ENCODE data around the gene CLK3.

DNA sequence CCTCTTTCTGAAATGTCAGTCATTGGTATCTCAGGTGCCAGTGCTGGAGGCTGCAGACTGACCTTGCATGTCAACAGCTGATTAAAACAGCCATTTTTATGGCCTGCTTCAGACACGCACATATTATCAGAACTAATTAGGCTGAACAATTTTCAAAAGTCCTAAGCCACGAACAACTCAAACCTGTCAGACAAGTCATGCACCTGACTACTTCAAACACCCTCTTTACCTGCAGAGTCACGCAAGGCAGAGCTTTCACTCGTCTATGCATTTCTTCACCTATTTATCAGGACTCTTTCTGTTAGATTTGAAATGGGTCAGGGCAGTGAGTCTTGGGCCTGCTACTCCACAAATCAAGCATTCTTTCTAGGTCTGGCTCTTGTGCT, 26.7 kb downstream of the CLK3 start:
- TF ChIP-seq, protein P1, sequence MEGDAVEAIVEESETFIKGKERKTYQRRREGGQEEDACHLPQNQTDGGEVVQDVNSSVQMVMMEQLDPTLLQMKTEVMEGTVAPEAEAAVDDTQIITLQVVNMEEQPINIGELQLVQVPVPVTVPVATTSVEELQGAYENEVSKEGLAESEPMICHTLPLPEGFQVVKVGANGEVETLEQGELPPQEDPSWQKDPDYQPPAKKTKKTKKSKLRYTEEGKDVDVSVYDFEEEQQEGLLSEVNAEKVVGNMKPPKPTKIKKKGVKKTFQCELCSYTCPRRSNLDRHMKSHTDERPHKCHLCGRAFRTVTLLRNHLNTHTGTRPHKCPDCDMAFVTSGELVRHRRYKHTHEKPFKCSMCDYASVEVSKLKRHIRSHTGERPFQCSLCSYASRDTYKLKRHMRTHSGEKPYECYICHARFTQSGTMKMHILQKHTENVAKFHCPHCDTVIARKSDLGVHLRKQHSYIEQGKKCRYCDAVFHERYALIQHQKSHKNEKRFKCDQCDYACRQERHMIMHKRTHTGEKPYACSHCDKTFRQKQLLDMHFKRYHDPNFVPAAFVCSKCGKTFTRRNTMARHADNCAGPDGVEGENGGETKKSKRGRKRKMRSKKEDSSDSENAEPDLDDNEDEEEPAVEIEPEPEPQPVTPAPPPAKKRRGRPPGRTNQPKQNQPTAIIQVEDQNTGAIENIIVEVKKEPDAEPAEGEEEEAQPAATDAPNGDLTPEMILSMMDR (IDR thresholded peaks at IDR 0.05), result no peak
- TF ChIP-seq KDM1A (IDR thresholded peaks at IDR 0.05; ENCODE audit: low read depth) (no peak), RNF2 (IDR thresholded peaks at IDR 0.05; ENCODE audit: borderline replicate concordance, low read depth) (no peak), ZFP36 (IDR thresholded peaks at IDR 0.05; ENCODE audit: borderline replicate concordance, partially characterized antibody) (no peak), ESRRA (IDR thresholded peaks at IDR 0.05; ENCODE audit: borderline replicate concordance, low read length) (no peak), HOXA7 (CRISPR knock-in tag; IDR thresholded peaks at IDR 0.05) (no peak), MYC (IDR thresholded peaks at IDR 0.05; ENCODE audit: borderline replicate concordance, low read length) (no peak), POLR2A (IDR thresholded peaks at IDR 0.05; ENCODE audit: low read length) (no peak), REST (IDR thresholded peaks at IDR 0.05) (no peak), HDAC2 (IDR thresholded peaks at IDR 0.05) (no peak)
- TF ChIP-seq, protein P2, sequence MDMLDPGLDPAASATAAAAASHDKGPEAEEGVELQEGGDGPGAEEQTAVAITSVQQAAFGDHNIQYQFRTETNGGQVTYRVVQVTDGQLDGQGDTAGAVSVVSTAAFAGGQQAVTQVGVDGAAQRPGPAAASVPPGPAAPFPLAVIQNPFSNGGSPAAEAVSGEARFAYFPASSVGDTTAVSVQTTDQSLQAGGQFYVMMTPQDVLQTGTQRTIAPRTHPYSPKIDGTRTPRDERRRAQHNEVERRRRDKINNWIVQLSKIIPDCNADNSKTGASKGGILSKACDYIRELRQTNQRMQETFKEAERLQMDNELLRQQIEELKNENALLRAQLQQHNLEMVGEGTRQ (IDR thresholded peaks at IDR 0.05), result no peak
